ENCODE results near the gene FAM168A.

GRCh38 chr11:73590991-73591390 is 6.9 kb downstream of the FAM168A start:
- TF ChIP-seq, protein P1, sequence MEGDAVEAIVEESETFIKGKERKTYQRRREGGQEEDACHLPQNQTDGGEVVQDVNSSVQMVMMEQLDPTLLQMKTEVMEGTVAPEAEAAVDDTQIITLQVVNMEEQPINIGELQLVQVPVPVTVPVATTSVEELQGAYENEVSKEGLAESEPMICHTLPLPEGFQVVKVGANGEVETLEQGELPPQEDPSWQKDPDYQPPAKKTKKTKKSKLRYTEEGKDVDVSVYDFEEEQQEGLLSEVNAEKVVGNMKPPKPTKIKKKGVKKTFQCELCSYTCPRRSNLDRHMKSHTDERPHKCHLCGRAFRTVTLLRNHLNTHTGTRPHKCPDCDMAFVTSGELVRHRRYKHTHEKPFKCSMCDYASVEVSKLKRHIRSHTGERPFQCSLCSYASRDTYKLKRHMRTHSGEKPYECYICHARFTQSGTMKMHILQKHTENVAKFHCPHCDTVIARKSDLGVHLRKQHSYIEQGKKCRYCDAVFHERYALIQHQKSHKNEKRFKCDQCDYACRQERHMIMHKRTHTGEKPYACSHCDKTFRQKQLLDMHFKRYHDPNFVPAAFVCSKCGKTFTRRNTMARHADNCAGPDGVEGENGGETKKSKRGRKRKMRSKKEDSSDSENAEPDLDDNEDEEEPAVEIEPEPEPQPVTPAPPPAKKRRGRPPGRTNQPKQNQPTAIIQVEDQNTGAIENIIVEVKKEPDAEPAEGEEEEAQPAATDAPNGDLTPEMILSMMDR (IDR thresholded peaks at IDR 0.05 in 8 of 11, conservative IDR thresholded peaks at IDR 0.05 in 3 of 11), result no peak
- TF ChIP-seq POLR2AphosphoS5 (IDR thresholded peaks at IDR 0.05) (no peak), POLR2A (IDR thresholded peaks at IDR 0.05) (no peak)

Data from spleen (tissue), 7 donors.